ENCODE measurements around the gene DPYD. TPM values are rescaled to one million over a fixed set of nuclear protein-coding genes. Genes with fewer than 3 reads are reported as not detected.

The DPYD gene
- polyA plus RNA-seq, 3 donors from 2014 or later = 23.0 to 35.9 (median 30.8) TPM

DNA sequence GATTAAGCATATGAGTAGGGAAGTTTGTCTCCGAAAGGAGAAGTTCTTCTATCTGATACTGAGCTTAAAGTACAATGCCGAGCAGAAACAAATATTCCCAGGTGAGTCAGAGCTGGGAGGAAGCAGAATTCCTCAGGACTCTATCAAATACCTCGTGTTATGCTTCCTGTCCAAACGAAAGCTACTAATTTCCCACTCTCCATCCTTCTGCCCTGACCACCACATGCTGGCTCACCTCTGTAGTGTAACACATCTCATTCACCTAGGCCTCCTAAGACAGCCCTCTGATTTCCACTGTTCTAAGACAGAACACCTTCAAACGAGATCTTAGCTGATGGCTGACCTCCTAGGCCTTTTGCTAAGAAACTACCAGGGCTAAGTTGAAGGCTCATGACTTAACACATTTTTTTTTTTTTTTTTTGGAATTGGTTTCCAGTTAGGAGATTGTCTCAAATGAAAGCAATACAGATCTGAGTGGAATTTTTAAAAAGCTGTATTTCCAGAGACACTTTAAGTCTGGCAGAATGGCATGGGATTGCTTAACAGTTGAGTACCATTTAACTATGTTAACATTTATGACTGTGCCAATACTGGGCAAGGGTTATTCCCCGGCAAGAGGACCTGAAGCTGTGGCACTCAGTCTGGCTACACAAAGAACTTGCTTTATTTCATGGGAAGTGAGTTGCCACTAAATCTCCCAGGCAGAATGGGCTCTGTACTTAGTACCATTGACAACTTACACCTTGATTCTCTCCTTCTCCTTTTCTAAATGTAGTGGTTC, 583.4 kb downstream of the DPYD start:
- Mint-ChIP-seq H3K4me3 (no peak overlapping the region), H3K27ac (no peak overlapping the region), H3K9me3 (no peaks in the 10 kb centered on the region), H3K27me3 (ENCODE audit: low read depth in 3 of 3) (peaks cover 0 to 2% (median 0%) of the 10 kb centered on the region in 3 donors), H3K4me1 (no peaks in the 10 kb centered on the region), H3K36me3 (peaks cover 6 to 12% (median 11%) of the 10 kb centered on the region in 3 donors)
- no peak for DNase-seq

DNA sequence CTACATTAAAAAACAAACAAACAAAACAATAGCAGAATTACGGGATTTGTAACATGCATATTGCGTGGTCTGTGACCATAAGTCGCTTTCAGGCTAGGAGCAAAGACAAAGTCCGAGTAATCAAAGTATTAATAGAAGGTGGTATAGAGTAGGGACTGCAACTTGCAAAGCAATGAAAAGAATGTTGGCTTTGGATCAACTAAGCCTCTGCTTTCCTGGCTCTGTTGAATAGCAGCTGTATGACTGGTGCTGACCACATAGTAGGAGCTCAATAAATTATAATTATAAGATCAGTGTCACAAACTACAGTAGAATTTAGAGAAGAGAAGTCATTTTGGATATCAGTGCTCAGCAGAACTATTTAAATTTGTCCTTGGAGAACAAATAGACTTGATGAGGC, 586.4 kb downstream of the DPYD start:
- Mint-ChIP-seq H3K4me1 (no peaks in the 10 kb centered on the region), H3K36me3 (peaks cover 6 to 9% (median 7%) of the 10 kb centered on the region in 3 donors), H3K9me3 (no peaks in the 10 kb centered on the region), H3K4me3 (no peak overlapping the region), H3K27ac (no peak overlapping the region), H3K27me3 (ENCODE audit: low read depth in 3 of 3) (peaks cover 0 to 2% (median 0%) of the 10 kb centered on the region in 3 donors)
- no peak for DNase-seq

DNA sequence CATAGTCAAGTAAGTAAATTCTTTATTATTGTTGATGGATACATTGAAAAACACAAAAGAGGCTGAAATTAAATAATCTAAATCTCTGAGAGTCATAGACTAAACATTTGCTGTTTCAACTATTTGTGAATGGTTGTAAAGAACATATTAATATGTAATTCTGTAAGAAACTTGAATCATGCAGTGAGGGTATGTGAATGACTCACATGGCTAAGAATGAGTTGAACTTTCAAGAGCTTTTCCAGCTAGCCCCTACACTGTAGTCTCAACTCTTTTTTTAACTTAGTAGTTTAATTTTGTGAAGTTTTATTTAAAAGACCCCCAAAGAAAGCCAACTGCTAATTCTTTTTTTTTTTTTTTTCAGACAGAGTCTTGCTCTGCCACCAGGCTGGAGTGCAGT, 588.1 kb downstream of the DPYD start:
- no peaks in the 10 kb centered on the region for H3K27me3 Mint-ChIP-seq (ENCODE audit: low read depth in 3 of 3)
- H3K27ac Mint-ChIP-seq = no peak overlapping the region
- H3K4me1 Mint-ChIP-seq = no peaks in the 10 kb centered on the region
- H3K36me3 Mint-ChIP-seq = peaks cover 0 to 4% (median 0%) of the 10 kb centered on the region in 3 donors
- no peak for DNase-seq
- H3K4me3 Mint-ChIP-seq = no peak overlapping the region
- no peaks in the 10 kb centered on the region for H3K9me3 Mint-ChIP-seq

DNA sequence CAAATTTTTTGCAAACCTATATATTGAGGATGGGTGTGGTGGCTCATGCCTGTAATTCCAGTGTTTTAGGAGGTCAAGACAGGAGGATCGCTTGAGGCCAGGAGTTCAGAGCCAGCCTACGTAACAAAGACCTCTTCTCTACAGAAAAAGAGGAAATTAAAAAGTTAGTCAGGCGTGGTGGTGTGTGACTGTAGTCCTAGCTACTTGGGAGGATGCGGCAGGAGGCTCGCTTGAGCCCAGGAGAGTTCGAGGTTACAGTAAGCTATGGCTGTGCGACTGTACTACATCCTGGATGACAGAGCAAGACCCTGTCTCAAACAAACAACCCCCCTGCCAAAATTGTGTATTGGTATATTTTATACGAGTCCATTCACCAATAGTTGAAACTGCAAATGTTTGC, 589.7 kb downstream of the DPYD start:
- H3K9me3 Mint-ChIP-seq = no peaks in the 10 kb centered on the region
- no peak overlapping the region for H3K27ac Mint-ChIP-seq
- H3K36me3 Mint-ChIP-seq = no peaks in the 10 kb centered on the region
- no peak for DNase-seq
- no peak overlapping the region for H3K4me3 Mint-ChIP-seq
- no peaks in the 10 kb centered on the region for H3K4me1 Mint-ChIP-seq
- no peaks in the 10 kb centered on the region for H3K27me3 Mint-ChIP-seq (ENCODE audit: low read depth in 3 of 3)

DNA sequence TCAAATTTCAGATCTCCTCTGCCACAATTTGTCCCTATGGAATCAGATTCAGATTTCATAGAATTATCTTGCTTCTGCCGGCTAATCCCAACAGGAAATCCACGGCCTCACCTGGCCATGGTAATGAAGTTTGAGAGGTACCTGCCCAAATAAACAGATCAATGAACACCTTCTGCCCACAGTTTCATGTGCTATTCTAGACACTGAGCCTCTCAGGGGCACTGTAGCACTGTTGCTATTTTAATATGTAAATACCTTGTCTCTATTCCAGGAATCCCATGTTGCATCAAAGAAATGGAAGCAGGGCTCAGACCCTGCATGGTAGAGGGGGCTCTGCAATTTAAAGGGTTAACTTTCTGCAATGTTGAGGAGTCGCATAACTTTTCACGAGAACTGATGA, 606.1 kb downstream of the DPYD start:
- DNase-seq = no peak
- no peaks in the 10 kb centered on the region for H3K4me1 Mint-ChIP-seq
- no peak overlapping the region for H3K27ac Mint-ChIP-seq
- H3K4me3 Mint-ChIP-seq = no peak overlapping the region
- H3K36me3 Mint-ChIP-seq = peaks cover 4 to 26% (median 5%) of the 10 kb centered on the region in 3 donors
- H3K27me3 Mint-ChIP-seq (ENCODE audit: low read depth in 3 of 3) = peaks cover 0 to 4% (median 0%) of the 10 kb centered on the region in 3 donors
- peaks cover 0 to 6% (median 0%) of the 10 kb centered on the region in 6 donors for H3K9me3 Mint-ChIP-seq

DNA sequence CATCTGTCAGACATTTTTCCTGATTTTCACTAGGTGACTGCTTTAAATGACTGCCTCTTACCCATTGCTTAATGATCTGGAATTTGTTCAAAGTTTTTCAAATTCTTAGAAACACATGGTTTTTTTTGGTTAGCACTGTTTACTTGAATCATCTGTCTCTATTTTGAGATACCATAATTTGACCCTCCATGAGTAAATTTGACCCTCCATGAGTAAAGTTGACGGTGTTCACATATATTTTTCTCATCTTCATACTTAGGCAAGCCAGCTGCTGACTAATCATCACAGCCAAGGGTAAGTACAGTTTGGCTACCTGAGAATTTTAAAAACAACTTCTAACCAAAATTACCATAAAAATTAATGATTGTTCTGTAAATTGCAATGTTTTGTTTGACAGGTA, 612.7 kb downstream of the DPYD start:
- H3K9me3 Mint-ChIP-seq = no peaks in the 10 kb centered on the region
- peaks cover 0 to 1% (median 0%) of the 10 kb centered on the region in 3 donors for H3K27me3 Mint-ChIP-seq (ENCODE audit: low read depth in 3 of 3)
- H3K27ac Mint-ChIP-seq = no peak overlapping the region

DNA sequence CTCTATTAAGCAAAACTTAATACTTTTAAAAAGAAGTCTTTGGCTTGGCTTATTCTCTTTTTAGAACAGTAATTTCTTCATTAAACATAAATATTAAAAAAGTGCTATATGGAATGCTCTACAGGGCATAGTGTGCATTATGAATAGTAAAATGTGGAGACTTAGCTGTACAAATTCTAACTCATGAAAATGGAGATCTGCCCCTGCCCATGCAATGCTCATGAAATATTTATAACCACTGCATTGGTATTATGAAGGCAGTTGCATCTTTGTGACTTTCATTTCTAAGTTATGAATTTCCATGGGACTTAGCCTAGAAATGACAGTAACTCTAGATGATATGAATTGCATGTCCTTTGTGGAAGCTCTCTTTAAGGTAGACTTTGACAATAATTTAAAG, 613.3 kb downstream of the DPYD start:
- Mint-ChIP-seq H3K27me3 (ENCODE audit: low read depth in 3 of 3) (peaks cover 0 to 1% (median 0%) of the 10 kb centered on the region in 3 donors), H3K36me3 (peaks cover 8 to 38% (median 30%) of the 10 kb centered on the region in 3 donors), H3K4me1 (no peaks in the 10 kb centered on the region), H3K27ac (no peak overlapping the region), H3K4me3 (no peak overlapping the region), H3K9me3 (no peaks in the 10 kb centered on the region)
- DNase-seq = no peak

More for the DNA sequence above, 612.7 kb downstream of the DPYD start:
- Mint-ChIP-seq H3K36me3 (peaks cover 8 to 38% (median 25%) of the 10 kb centered on the region in 3 donors), H3K4me1 (no peaks in the 10 kb centered on the region), H3K4me3 (no peak overlapping the region)
- DNase-seq = no peak

DNA sequence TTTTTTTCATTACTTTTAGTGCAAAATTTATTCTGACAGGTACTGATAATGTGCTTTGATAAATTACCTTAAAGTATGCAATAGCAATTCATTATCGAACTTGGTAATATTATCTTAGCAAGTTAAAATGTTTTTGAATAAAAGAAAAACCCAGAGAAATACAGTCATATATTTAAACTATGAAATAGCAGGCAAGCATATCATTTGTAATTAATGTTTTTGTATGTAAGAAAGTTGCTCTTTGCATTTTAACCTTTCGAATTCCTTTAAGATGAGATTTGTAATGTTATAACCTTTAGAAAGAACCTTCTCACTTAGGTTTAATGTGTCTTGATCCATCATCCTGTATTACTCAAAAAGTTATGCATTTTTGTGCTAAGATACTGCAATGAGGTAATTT, 613.7 kb downstream of the DPYD start:
- Mint-ChIP-seq H3K9me3 (no peaks in the 10 kb centered on the region), H3K4me3 (no peak overlapping the region), H3K36me3 (peaks cover 8 to 37% (median 32%) of the 10 kb centered on the region in 3 donors), H3K27me3 (ENCODE audit: low read depth in 3 of 3) (peaks cover 0 to 1% (median 0%) of the 10 kb centered on the region in 3 donors), H3K27ac (no peak overlapping the region), H3K4me1 (no peaks in the 10 kb centered on the region)
- no peak for DNase-seq

DNA sequence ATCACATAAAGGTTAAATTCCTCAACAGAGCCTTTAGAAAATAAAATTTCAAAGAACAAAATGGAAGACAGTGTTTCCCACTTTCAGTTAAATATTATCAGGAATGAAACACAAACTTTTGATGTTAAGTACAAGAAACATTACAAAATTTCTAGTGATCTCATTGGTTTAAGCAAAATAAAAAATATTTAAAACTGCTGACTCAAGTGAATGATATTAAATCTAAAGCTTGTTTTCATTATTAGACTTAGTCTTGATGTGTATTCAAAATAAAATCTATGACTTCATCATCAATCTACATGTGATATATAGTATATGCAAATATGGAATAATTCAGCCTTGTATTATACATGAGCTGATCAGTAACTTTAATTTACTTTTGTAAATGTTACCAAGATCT, 614.3 kb downstream of the DPYD start:
- H3K27ac Mint-ChIP-seq = no peak overlapping the region
- no peak overlapping the region for H3K4me3 Mint-ChIP-seq
- no peak for DNase-seq
- H3K9me3 Mint-ChIP-seq = no peaks in the 10 kb centered on the region
- peaks cover 8 to 31% (median 30%) of the 10 kb centered on the region in 3 donors for H3K36me3 Mint-ChIP-seq
- H3K4me1 Mint-ChIP-seq = no peaks in the 10 kb centered on the region
- peaks cover 0 to 1% (median 0%) of the 10 kb centered on the region in 3 donors for H3K27me3 Mint-ChIP-seq (ENCODE audit: low read depth in 3 of 3)

DNA sequence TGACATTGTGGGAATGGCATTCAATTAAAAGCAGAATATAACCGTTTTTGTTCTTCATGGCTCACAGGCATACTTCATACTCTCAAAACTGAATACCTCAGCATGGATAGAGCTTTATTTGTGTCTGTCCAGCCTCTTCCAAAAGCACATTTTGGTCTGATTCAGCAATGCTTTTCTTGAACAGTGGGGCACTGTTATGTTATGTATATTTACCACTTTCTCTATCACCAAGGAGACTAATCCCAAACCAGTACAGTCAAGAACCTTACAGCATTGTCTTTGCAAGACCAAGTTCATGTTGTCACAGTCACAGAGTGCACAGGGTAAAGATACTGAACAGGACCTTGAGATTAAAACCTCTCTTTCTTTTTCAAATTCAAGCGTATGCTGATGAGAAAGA, 616.5 kb downstream of the DPYD start:
- no peak for DNase-seq
- Mint-ChIP-seq H3K9me3 (no peaks in the 10 kb centered on the region), H3K27ac (no peak overlapping the region), H3K4me1 (no peaks in the 10 kb centered on the region), H3K36me3 (peaks cover 8 to 30% (median 27%) of the 10 kb centered on the region in 3 donors), H3K4me3 (no peak overlapping the region), H3K27me3 (ENCODE audit: low read depth in 3 of 3) (no peaks in the 10 kb centered on the region)

DNA sequence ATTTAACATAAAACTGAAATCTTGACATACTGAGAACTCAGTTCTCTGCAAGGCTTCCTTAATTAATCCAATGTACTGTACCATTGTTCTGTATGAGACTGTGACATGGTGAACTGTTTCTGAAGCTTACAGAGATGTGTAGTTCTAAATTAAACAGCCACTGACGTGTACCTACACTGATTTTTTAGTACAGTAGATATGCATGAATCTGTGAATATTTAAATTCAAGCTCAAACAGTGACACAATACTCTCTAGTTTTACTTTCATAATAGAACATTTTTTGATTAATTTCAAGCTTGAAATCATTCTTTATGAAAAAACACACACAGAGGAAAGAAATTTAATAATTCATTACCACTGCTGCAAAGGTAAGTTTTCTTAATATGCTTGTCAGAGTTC, 621.9 kb downstream of the DPYD start:
- Mint-ChIP-seq H3K4me3 (no peak overlapping the region), H3K27ac (no peak overlapping the region), H3K27me3 (ENCODE audit: low read depth in 3 of 3) (no peaks in the 10 kb centered on the region), H3K36me3 (peaks cover 0 to 19% (median 15%) of the 10 kb centered on the region in 3 donors), H3K9me3 (no peaks in the 10 kb centered on the region), H3K4me1 (no peaks in the 10 kb centered on the region)
- no peak for DNase-seq

DNA sequence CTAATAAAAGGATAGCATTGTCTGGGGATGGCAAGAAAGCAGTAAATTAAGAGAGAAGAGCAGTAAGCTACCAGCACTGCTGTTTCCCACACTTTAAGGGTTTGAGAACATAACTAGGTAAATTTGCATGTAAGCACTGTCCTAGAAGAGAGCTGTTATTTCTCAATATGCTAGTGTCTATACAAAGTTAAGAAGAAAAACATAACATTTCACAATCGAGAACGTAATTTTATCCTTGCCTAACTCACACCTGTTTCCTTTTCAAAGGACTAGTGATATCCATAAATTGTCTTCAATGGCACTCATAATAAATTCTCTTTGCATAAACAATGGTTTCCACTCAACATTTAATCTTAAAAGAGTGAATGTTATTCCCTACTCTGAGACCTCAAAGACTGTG, 623.2 kb downstream of the DPYD start:
- Mint-ChIP-seq H3K4me3 (no peak overlapping the region), H3K27me3 (ENCODE audit: low read depth in 3 of 3) (no peaks in the 10 kb centered on the region), H3K27ac (no peak overlapping the region), H3K36me3 (peaks cover 5 to 19% (median 13%) of the 10 kb centered on the region in 3 donors), H3K9me3 (no peaks in the 10 kb centered on the region), H3K4me1 (no peaks in the 10 kb centered on the region)
- DNase-seq = no peak

DNA sequence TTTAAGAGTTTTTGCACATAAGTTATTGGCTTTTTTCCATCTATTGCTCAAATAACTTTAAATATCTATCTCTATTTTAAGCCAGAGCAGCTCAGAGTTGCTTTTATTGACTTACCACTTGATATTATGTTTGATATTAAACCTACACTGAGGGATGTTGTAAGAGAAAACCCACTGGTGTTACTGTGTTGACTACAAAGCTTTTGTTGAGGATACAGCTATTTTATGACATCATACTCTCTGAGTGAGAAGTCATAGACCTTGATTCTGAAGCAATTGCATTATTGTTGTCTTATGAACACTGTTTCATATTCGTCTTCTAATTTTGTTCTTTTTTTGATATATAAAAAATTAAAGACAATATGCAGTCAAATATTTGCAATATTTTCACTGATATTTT, 638.9 kb downstream of the DPYD start:
- H3K4me1 Mint-ChIP-seq = no peaks in the 10 kb centered on the region
- H3K9me3 Mint-ChIP-seq = peaks cover 0 to 11% (median 4%) of the 10 kb centered on the region in 6 donors
- no peak overlapping the region for H3K27ac Mint-ChIP-seq
- H3K36me3 Mint-ChIP-seq = peaks cover 22 to 29% (median 27%) of the 10 kb centered on the region in 3 donors
- no peak overlapping the region for H3K4me3 Mint-ChIP-seq
- peaks cover 0 to 1% (median 0%) of the 10 kb centered on the region in 3 donors for H3K27me3 Mint-ChIP-seq (ENCODE audit: low read depth in 3 of 3)
- DNase-seq = no peak

DNA sequence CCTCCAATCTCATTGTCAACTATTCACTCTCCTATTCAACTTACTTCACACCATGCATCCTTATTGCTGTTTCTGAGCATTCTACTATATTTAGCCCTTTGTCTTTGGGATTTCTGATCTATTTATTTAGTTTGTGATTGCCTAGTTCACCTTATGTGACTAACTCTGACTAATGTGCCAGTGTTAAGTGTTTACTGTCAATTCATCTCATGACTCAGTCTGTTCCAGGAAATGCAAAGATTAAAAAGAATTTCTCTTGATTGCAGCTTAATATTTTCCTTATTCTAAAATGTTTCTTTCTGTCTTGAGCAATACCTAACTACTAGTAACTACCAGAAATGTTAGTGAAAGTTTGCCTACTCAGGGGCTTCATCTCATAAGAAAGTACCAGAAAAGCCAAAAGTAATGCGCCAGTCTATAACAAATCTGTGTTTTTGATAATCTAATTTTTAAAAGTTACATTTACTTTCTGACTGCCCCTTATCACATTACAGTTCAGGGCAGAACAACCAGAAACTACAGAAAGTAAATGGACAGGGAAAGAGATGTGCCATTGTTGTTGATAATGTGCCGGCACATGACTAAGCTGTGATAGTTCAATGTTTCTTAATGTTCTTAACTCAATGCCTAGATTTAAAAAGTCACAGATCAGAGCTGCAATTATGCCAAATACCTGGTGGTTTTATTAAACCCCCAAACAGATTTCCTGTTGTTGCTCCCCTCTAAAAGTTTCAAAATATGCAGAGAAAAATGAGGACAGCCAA, 642.8 kb downstream of the DPYD start:
- no peak overlapping the region for H3K27ac Mint-ChIP-seq
- DNase-seq = no peak
- H3K27me3 Mint-ChIP-seq (ENCODE audit: low read depth in 3 of 3) = peaks cover 0 to 1% (median 0%) of the 10 kb centered on the region in 3 donors
- no peaks in the 10 kb centered on the region for H3K4me1 Mint-ChIP-seq
- peaks cover 0 to 6% (median 1%) of the 10 kb centered on the region in 6 donors for H3K9me3 Mint-ChIP-seq
- peaks cover 28 to 39% (median 37%) of the 10 kb centered on the region in 3 donors for H3K36me3 Mint-ChIP-seq
- no peak overlapping the region for H3K4me3 Mint-ChIP-seq

Measured in immature natural killer cell (primary cell).